WTC11 (cell line): Measurements from ENCODE around the gene POU5F1. TPM values are rescaled to one million over a fixed set of nuclear protein-coding genes. Genes with fewer than 3 reads are reported as not detected.
"Not testable (repeated sequence)": the region's sequence is repeated elsewhere in the genome, so short reads cannot be mapped to it uniquely, and the experiment has no call there.

Source experiments
- ATAC-seq: fragments of 200-7000 bp; cut with Tn5 transposase; 2 replicates; pipeline ENCODE4 v1.10.0; 2021; ENCODE audit warnings: mild to moderate bottlenecking, moderate library complexity
- CTCF ChIA-PET: fragments of 300-600 bp; sonication (Branson Sonifier 250); formaldehyde crosslinking; loops from one replicate; lab custom pipeline; 2021; ENCODE audit warnings: antibody characterized with exemption; lab: Charles Lee
- POLR2A ChIA-PET: fragments of 350-600 bp; sonication (Branson Sonifier 250); formaldehyde crosslinking; loops from one replicate; lab custom pipeline; 2021; ENCODE audit warnings: antibody characterized with exemption; lab: Charles Lee
- DNase-seq: peaks from one replicate; pipeline ENCODE4 v3.0.0; 2021; ENCODE audit warnings: low spot score
- H3K27ac Mint-ChIP-seq: 2 replicates; pipeline ENCODE4 v1.8.0; 2021; ENCODE audit warnings: mixed read lengths
- H3K27me3 Mint-ChIP-seq: 2 replicates; pipeline ENCODE4 v1.8.0; 2021; ENCODE audit warnings: low read depth, mild to moderate bottlenecking, moderate library complexity, mixed read lengths
- H3K36me3 Mint-ChIP-seq: 2 replicates; pipeline ENCODE4 v1.8.0; 2021; ENCODE audit warnings: mixed read lengths
- H3K4me1 Mint-ChIP-seq: 2 replicates; pipeline ENCODE4 v1.8.0; 2022; ENCODE audit warnings: mixed read lengths
- H3K4me3 Mint-ChIP-seq: 2 replicates; pipeline ENCODE4 v1.8.0; 2021; ENCODE audit warnings: mild to moderate bottlenecking, moderate library complexity, mixed read lengths
- H3K9me3 Mint-ChIP-seq: 2 replicates; pipeline ENCODE4 v1.8.0; 2021; ENCODE audit warnings: mixed read lengths
- E2F5 ChIP-seq: sonication (generic); formaldehyde crosslinking; IDR thresholded peaks from 2 replicates; pipeline ENCODE4 v1.8.1; 2022; ENCODE audit warnings: mild to moderate bottlenecking, moderate library complexity, missing genetic modification reagents
- GABPB1 ChIP-seq: sonication (generic); formaldehyde crosslinking; IDR thresholded peaks from 2 replicates; pipeline ENCODE4 v1.8.1; 2023; ENCODE audit warnings: mild to moderate bottlenecking, missing genetic modification reagents
- HMGA2 ChIP-seq: fragments of 250-450 bp; sonication (Bioruptor Pico); IDR thresholded peaks from 2 replicates; pipeline ENCODE4 v1.4.0; 2021; ENCODE audit warnings: mild to moderate bottlenecking, moderate library complexity
- MLX ChIP-seq: sonication (generic); formaldehyde crosslinking; IDR thresholded peaks from 2 replicates; pipeline ENCODE4 v1.8.1; 2023; ENCODE audit warnings: mild to moderate bottlenecking, missing genetic modification reagents, moderate library complexity
- NFYB ChIP-seq: sonication (generic); formaldehyde crosslinking; conservative IDR thresholded peaks from 2 replicates; pipeline ENCODE4 v1.8.0; 2022; ENCODE audit warnings: low read depth, missing genetic modification reagents
- NR1H2 ChIP-seq: sonication (generic); formaldehyde crosslinking; IDR thresholded peaks from 2 replicates; pipeline ENCODE4 v1.9.0; 2021; ENCODE audit warnings: mild to moderate bottlenecking, moderate library complexity, missing genetic modification reagents
- OVOL2 ChIP-seq: fragments of 250-450 bp; sonication (Bioruptor Pico); IDR thresholded peaks from 2 replicates; pipeline ENCODE4 v1.9.0; 2021; ENCODE audit warnings: mild to moderate bottlenecking, borderline replicate concordance
- RELA ChIP-seq: sonication (generic); formaldehyde crosslinking; IDR thresholded peaks from 2 replicates; pipeline ENCODE4 v1.8.1; 2022; ENCODE audit warnings: missing genetic modification reagents, mild to moderate bottlenecking, borderline replicate concordance
- TEAD4 ChIP-seq: sonication (generic); formaldehyde crosslinking; IDR thresholded peaks from 2 replicates; pipeline ENCODE4 v1.8.0; 2022; ENCODE audit warnings: mild to moderate bottlenecking, missing genetic modification reagents
- ZBTB21 ChIP-seq: sonication (generic); formaldehyde crosslinking; IDR thresholded peaks from 2 replicates; pipeline ENCODE4 v1.8.1; 2023; ENCODE audit warnings: mild to moderate bottlenecking, missing genetic modification reagents, borderline replicate concordance
- ZNF138 ChIP-seq: sonication (generic); formaldehyde crosslinking; conservative IDR thresholded peaks from 2 replicates; pipeline ENCODE4 v1.8.1; 2022; ENCODE audit warnings: mild to moderate bottlenecking, moderate library complexity, missing genetic modification reagents
- ZSCAN18 ChIP-seq: fragments of 250-450 bp; sonication (Bioruptor Pico); IDR thresholded peaks from 2 replicates; pipeline ENCODE4 v2.1.2; 2022; ENCODE audit warnings: mild to moderate bottlenecking, moderate library complexity
- total RNA-seq: library from RNA; stranded (reverse); gene quantifications from 3 replicates; pipeline ENCODE4 v1.2.3, GENCODE V29; 2021
- TF ChIP-seq, protein P1 (sequence below): sonication (generic); formaldehyde crosslinking; IDR thresholded peaks from 2 replicates; pipeline ENCODE4 v1.8.0; 2023; ENCODE audit warnings: missing genetic modification reagents
- TF ChIP-seq, protein P2 (sequence below): sonication (generic); formaldehyde crosslinking; IDR thresholded peaks from 2 replicates; pipeline ENCODE4 v1.8.0; 2022; ENCODE audit warnings: mild to moderate bottlenecking, missing genetic modification reagents
- TF ChIP-seq, protein P3 (sequence below): sonication (generic); formaldehyde crosslinking; IDR thresholded peaks from 2 replicates; pipeline ENCODE4 v1.8.0; 2022; ENCODE audit warnings: mild to moderate bottlenecking, missing genetic modification reagents
- TF ChIP-seq, protein P4 (sequence below): sonication (generic); formaldehyde crosslinking; IDR thresholded peaks from 2 replicates; pipeline ENCODE4 v1.8.0; 2022; ENCODE audit warnings: mild to moderate bottlenecking, missing genetic modification reagents

Gene POU5F1
- total RNA-seq, 1 experiment from 2014 or later = 2,735 TPM

GRCh38 chr6:31186052-31186734 is 15.7 kb upstream of the POU5F1 start:
- Mint-ChIP-seq H3K4me1 (peaks cover 47% of the 10 kb centered on the region), H3K36me3 (no peaks in the 10 kb centered on the region), H3K9me3 (no peaks in the 10 kb centered on the region), H3K27me3 (no peaks in the 10 kb centered on the region), H3K27ac (peak overlapping the region; percentile 82), H3K4me3 (no peak overlapping the region)
- CTCF ChIA-PET = interaction anchor here (0.6 kb wide), 1 partner anchor 53 kb away, joined by 6 read pairs; no protein-coding TSS in a partner anchor
- POLR2A ChIA-PET = no interaction called here
- DNase-seq (no peak), ATAC-seq (no peak)
- TF ChIP-seq GABPB1 (CRISPR knock-in tag) = peak; percentile 24; the same call in 1 of the 2 replicates
- TF ChIP-seq RELA = no peak

DNA sequence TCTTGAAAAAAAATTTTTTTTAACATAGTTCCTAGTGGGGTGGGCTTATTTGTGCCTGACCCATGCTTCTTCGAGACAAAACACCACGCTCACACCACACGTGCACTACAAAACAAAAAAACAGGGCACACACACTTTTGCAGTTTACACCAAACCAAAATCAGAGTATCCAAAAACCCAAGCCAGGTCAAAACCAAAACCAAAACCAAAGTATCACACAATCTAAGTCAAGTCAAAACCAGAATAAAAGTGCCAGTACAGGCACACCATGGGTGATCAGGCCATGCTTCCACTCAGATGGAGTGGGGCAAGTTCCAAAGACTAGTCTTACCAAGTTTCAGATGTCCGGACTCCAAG is 15.2 kb upstream of the POU5F1 start:
- H3K9me3 Mint-ChIP-seq, H3K36me3 Mint-ChIP-seq, ATAC-seq, H3K27me3 Mint-ChIP-seq, DNase-seq, POLR2A ChIA-PET, CTCF ChIA-PET, H3K4me3 Mint-ChIP-seq: not testable (repeated sequence)
- H3K4me1 Mint-ChIP-seq = peaks cover 47% of the 10 kb centered on the region
- 0 out of 2 replicates have a peak overlapping the region, but pooled peaks have one; percentile 27 for H3K27ac Mint-ChIP-seq

GRCh38 chr6:31183859-31184258 is 13.4 kb upstream of the POU5F1 start:
- DNase-seq, H3K4me3 Mint-ChIP-seq, ATAC-seq, H3K27me3 Mint-ChIP-seq, H3K9me3 Mint-ChIP-seq, H3K36me3 Mint-ChIP-seq, POLR2A ChIA-PET: not testable (repeated sequence)
- Mint-ChIP-seq H3K4me1 (peaks cover 49% of the 10 kb centered on the region), H3K27ac (0 out of 2 replicates have a peak overlapping the region, but pooled peaks have one; percentile 11)
- CTCF ChIA-PET = interaction anchor here (0.6 to 1.8 kb wide), 4 partner anchors 9 to 183 kb away, joined by 3 to 5 read pairs (median 4); no protein-coding TSS in a partner anchor

- peaks cover 55% of the 10 kb centered on the region for H3K4me1 Mint-ChIP-seq
- H3K9me3 Mint-ChIP-seq, H3K36me3 Mint-ChIP-seq, DNase-seq, ATAC-seq, H3K27ac Mint-ChIP-seq, POLR2A ChIA-PET, H3K4me3 Mint-ChIP-seq, H3K27me3 Mint-ChIP-seq: not testable (repeated sequence)
- CTCF ChIA-PET = interaction anchor here (1.4 to 1.8 kb wide), 3 partner anchors 8 to 44 kb away, joined by 4 to 5 read pairs (median 4); no protein-coding TSS in a partner anchor
Measured at GRCh38 chr6:31183287-31183686, 12.8 kb upstream of the POU5F1 start.

DNA sequence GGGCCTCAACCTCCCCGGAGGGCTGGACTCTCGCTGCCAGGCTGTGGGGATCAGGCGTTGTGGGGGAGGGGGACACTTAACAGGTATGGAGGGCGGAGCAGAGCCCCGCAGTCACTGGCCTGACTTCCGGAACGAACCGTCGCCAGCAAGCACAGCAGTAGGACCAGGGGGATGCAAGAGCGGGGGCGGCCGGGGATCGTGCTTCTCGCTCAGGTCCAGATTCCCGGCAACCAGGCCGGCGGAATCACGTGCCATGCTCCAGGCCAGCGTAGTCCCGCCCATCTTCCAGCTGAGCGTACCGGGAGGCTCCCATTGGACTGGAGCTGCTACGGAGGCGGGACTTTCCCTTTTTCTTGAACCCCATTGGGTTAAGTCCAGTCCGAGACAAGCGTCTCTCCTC is 10.0 kb upstream of the POU5F1 start:
- CTCF ChIA-PET = interaction anchor here (0.6 to 1.3 kb wide), 4 partner anchors 8 to 186 kb away, joined by 3 to 5 read pairs (median 4); no protein-coding TSS in a partner anchor
- Mint-ChIP-seq H3K36me3 (peaks cover 9% of the 10 kb centered on the region), H3K9me3 (no peaks in the 10 kb centered on the region), H3K27me3 (no peaks in the 10 kb centered on the region), H3K4me3 (peak overlapping the region; percentile 65), H3K4me1 (peaks cover 59% of the 10 kb centered on the region), H3K27ac (no peak overlapping the region)
- DNase-seq (peak; percentile 87), ATAC-seq (peak; percentile 98)
- POLR2A ChIA-PET = interaction anchor here (0.7 to 2.6 kb wide), 3 partner anchors 9 to 23 kb away, joined by 3 to 9 read pairs (median 3); no protein-coding TSS in a partner anchor
- no peak for TF ChIP-seq RELA
- TF ChIP-seq, protein P1, sequence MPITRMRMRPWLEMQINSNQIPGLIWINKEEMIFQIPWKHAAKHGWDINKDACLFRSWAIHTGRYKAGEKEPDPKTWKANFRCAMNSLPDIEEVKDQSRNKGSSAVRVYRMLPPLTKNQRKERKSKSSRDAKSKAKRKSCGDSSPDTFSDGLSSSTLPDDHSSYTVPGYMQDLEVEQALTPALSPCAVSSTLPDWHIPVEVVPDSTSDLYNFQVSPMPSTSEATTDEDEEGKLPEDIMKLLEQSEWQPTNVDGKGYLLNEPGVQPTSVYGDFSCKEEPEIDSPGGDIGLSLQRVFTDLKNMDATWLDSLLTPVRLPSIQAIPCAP (CRISPR knock-in tag) = no peak
- TF ChIP-seq MLX (CRISPR knock-in tag) = no peak
- no peak for TF ChIP-seq TEAD4 (CRISPR knock-in tag)
- TF ChIP-seq HMGA2 (CRISPR knock-in tag) = no peak
- no peak for TF ChIP-seq GABPB1 (CRISPR knock-in tag)
- TF ChIP-seq, protein P2, sequence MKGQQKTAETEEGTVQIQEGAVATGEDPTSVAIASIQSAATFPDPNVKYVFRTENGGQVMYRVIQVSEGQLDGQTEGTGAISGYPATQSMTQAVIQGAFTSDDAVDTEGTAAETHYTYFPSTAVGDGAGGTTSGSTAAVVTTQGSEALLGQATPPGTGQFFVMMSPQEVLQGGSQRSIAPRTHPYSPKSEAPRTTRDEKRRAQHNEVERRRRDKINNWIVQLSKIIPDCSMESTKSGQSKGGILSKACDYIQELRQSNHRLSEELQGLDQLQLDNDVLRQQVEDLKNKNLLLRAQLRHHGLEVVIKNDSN (CRISPR knock-in tag) = no peak
- TF ChIP-seq, protein P3, sequence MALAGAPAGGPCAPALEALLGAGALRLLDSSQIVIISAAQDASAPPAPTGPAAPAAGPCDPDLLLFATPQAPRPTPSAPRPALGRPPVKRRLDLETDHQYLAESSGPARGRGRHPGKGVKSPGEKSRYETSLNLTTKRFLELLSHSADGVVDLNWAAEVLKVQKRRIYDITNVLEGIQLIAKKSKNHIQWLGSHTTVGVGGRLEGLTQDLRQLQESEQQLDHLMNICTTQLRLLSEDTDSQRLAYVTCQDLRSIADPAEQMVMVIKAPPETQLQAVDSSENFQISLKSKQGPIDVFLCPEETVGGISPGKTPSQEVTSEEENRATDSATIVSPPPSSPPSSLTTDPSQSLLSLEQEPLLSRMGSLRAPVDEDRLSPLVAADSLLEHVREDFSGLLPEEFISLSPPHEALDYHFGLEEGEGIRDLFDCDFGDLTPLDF (CRISPR knock-in tag) = no peak
- no peak for TF ChIP-seq ZSCAN18 (CRISPR knock-in tag)
- no peak for TF ChIP-seq OVOL2
- TF ChIP-seq, protein P4, sequence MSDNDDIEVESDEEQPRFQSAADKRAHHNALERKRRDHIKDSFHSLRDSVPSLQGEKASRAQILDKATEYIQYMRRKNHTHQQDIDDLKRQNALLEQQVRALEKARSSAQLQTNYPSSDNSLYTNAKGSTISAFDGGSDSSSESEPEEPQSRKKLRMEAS (CRISPR knock-in tag) = peak; percentile 57; the same call in 1 of the 2 replicates
- peak; percentile 84 for TF ChIP-seq NFYB (CRISPR knock-in tag)
- TF ChIP-seq E2F5 (CRISPR knock-in tag) = 0 out of 2 replicates have a peak, but pooled peaks have one; percentile 34
- TF ChIP-seq ZBTB21 (CRISPR knock-in tag) = 0 out of 2 replicates have a peak, but pooled peaks have one; percentile 27
- no peak for TF ChIP-seq NR1H2 (CRISPR knock-in tag)
- 0 out of 2 replicates have a peak, but pooled peaks have one; percentile 37 for TF ChIP-seq ZNF138 (CRISPR knock-in tag)
